Activated CD4-positive, alpha-beta T cell treated with anti-CD3 and anti-CD28 coated beads for 36 hours (primary cell): ENCODE results near the gene TIGD6. TPM values are rescaled to one million over a fixed set of nuclear protein-coding genes. Genes with fewer than 3 reads are reported as not detected.
"Not testable (repeated sequence)": the region's sequence is repeated elsewhere in the genome, so short reads cannot be mapped to it uniquely, and the experiment has no call there.

Source experiments
- ATAC-seq: fragments of 200-7000 bp; cut with Tn5 transposase; one replicate; pipeline ENCODE4 v1.10.0; 2021; ENCODE audit warnings: mild to moderate bottlenecking, moderate library complexity
- CTCF ChIA-PET: fragments of 350-600 bp; sonication (Branson Sonifier 250); formaldehyde crosslinking; loops from one replicate; lab custom pipeline; 2021; ENCODE audit warnings: antibody characterized with exemption; lab: Charles Lee
- POLR2A ChIA-PET: fragments of 350-600 bp; sonication (Branson Sonifier 250); formaldehyde crosslinking; loops from one replicate; lab custom pipeline; 2021; ENCODE audit warnings: antibody characterized with exemption, inconsistent platforms; lab: Charles Lee
- DNase-seq: peaks from one replicate; pipeline ENCODE4 v3.0.0-alpha.2; 2020
- H3K27ac Mint-ChIP-seq: one replicate; pipeline ENCODE4 v1.8.0; 2021; ENCODE audit warnings: mixed read lengths
- H3K27me3 Mint-ChIP-seq: one replicate; pipeline ENCODE4 v1.8.0; 2021; ENCODE audit warnings: mixed read lengths
- H3K36me3 Mint-ChIP-seq: one replicate; pipeline ENCODE4 v1.8.0; 2021; ENCODE audit warnings: low read depth, mixed read lengths
- H3K4me1 Mint-ChIP-seq: one replicate; pipeline ENCODE4 v1.8.0; 2021; ENCODE audit warnings: mixed read lengths
- H3K4me3 Mint-ChIP-seq: one replicate; pipeline ENCODE4 v1.8.0; 2021; ENCODE audit warnings: mild to moderate bottlenecking, moderate library complexity, mixed read lengths
- H3K9me3 Mint-ChIP-seq: one replicate; pipeline ENCODE4 v1.8.0; 2021; ENCODE audit warnings: low read depth, mixed read lengths
- intact Hi-C, 2 experiments: fragments of 100-400 bp; cut with DNase I in 1 of 2; cut with micrococcal nuclease in 1 of 2; formaldehyde crosslinking; loops; one replicate each; pipeline versions ENCODE4 v1.14.2 to v1.15.1; 2022 to 2024; cut with DNase I, micrococcal nuclease
- total RNA-seq, 2 experiments: library from RNA; stranded (reverse); gene quantifications; one replicate each; pipeline ENCODE4 v1.2.3, GENCODE V29; 2021

The TIGD6 gene
- total RNA-seq, 2 experiments from 2014 or later, result 2.5 to 2.6 TPM

DNA sequence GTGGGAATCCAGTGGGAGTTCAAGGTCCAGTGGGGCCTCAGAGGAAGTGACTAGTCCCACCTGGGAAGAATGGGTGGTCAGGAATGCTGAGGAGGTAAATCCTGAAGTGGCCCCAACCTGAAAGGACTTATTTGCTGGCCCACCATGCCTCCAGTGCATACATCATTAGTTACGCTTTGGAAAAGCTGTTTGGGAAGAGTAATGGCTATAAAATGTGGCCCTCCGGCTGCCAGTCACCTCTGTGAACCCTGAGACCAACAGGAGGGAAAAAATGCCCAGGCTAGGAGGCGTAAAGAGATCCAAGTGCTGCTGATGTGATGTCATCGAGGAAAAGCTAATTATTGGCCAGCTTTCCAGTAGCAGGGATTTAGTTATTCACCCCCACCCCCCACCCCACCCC lies 42.6 kb downstream of the TIGD6 start:
- Mint-ChIP-seq H3K9me3 (no peaks in the 10 kb centered on the region), H3K4me3 (no peak overlapping the region), H3K36me3 (no peaks in the 10 kb centered on the region), H3K27ac (no peak overlapping the region), H3K27me3 (no peaks in the 10 kb centered on the region), H3K4me1 (peaks cover 32% of the 10 kb centered on the region)
- intact Hi-C loops, result no loop called here
- CTCF ChIA-PET, result interaction anchor here (1.1 to 6.0 kb wide), 5 partner anchors 11 to 125 kb away, joined by 3 to 68 read pairs (median 5); no protein-coding TSS in a partner anchor
- DNase-seq, result no peak
- POLR2A ChIA-PET, result interaction anchor here (0.5 to 0.6 kb wide), 2 partner anchors 332 to 1184 kb away, joined by 4 read pairs; no protein-coding TSS in a partner anchor
- no peak for ATAC-seq

DNA sequence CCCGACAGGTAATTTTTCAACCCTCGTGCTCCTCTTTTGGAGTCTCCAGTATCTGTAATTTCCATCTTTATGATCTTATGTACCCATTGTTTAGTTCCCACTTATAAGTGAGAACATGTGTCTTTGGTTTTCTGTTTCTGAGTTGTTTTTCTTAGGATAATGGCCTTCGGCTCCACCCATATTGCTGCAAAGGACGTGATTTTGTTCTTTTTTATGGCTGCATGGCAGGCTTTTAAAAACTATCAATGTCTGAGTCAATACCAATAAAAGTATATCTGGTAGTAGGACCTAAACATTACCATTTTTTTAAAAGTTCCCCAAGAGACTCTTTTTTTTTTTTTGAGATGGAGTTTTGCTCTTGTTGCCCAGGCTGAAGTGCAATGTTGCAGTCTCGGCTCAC lies 43.8 kb downstream of the TIGD6 start:
- peaks cover 21% of the 10 kb centered on the region for H3K4me1 Mint-ChIP-seq
- H3K36me3 Mint-ChIP-seq, result no peaks in the 10 kb centered on the region
- ATAC-seq, result no peak
- no peaks in the 10 kb centered on the region for H3K9me3 Mint-ChIP-seq
- DNase-seq, result no peak
- ChIA-PET POLR2A (no interaction called here), CTCF (no interaction called here)
- H3K27ac Mint-ChIP-seq, result no peak overlapping the region
- intact Hi-C loops, result no loop called here
- no peak overlapping the region for H3K4me3 Mint-ChIP-seq
- no peaks in the 10 kb centered on the region for H3K27me3 Mint-ChIP-seq

DNA sequence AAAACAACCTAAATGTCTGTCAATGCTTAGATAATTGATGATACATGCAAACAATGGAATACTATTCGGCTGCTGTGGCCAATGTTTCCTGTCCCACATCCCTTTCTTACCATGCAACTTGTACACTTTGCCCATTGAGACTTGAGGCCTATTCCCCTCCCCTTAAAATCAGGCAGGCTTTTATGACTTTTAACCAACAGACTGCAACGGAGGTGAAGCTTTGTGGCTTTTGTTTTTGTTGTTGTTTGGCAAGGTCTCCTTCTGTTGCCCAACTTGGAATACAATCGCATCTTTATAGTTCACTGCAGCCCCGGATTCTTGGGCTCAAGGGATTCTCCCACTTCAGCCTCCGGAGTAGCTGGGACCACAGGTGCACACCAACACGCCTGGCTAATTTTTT lies 45.7 kb downstream of the TIGD6 start:
- intact Hi-C loops, result no loop called here
- Mint-ChIP-seq H3K36me3 (no peaks in the 10 kb centered on the region), H3K27ac (no peak overlapping the region), H3K4me3 (no peak overlapping the region), H3K4me1 (peaks cover 11% of the 10 kb centered on the region), H3K9me3 (no peaks in the 10 kb centered on the region), H3K27me3 (no peaks in the 10 kb centered on the region)
- POLR2A ChIA-PET, result no interaction called here
- CTCF ChIA-PET, result interaction anchor here (1.0 kb wide), 1 partner anchor 8 kb away, joined by 3 read pairs; no protein-coding TSS in a partner anchor
- DNase-seq (no peak), ATAC-seq (no peak)

DNA sequence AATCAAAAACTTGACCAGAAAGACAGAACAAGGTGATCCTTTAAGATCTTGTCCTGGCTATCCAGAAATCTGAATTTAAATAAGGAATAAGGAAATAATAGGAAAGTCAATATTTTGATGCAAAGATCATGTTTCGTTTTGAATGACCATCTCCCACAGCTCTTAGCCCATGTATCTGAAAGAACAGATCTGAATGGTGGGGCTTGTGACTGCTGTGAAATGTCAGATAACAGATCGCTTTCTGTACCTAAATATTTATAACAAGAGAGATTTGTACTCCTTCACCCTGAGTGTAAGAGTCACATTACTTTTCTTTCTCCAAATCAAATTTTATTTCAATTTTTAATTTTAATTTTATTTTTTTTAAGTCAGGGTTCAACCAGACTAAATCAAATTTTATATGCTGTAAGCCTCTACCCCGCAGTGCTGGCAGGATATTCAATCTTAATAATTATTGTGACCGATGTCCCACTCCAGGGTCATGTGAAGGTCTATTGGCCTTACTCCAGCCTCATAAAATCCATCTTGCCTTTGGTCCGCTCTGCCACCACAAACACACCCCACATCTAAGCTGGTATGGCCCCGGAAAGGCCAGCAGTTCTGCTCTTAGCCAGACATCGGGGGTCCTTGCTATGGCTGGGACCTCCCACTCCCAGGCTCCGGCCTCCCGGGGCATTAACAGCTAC lies 46.9 kb downstream of the TIGD6 start:
- CTCF ChIA-PET, result interaction anchor here (0.6 to 1.0 kb wide), 2 partner anchors 9 to 694 kb away, joined by 3 to 4 read pairs; no protein-coding TSS in a partner anchor

DNA sequence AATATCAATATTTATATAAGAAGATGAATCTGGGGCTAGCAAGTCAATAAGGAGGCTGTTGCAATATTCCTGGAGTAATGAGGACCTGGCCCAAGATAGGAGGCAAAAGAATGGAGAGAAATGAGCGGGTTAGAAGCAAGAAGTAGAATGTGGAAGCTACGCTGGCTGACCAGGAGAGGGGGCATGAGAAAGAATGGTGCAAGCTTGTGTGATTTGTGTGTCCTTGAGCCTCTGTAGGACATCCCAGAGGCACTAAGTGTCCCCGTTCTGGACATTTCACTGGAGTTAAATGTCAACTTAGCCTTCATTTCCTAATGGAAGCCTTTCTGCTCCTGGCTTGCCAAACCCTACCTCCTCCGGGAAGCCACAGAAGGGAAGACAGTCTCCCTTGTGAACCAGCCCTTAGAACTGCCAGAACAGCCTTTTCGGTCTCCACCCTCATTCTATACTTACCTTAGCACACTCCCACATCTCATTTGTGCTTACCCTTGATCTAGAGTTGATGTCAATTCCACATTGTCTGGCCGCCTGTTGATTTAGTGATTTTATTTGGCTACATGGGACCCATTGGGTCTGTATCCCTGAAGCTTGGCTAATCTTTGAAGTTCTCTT lies 49.2 kb downstream of the TIGD6 start:
- Mint-ChIP-seq H3K27ac (no peak overlapping the region), H3K9me3 (no peaks in the 10 kb centered on the region), H3K4me1 (no peaks in the 10 kb centered on the region), H3K27me3 (peaks cover 1% of the 10 kb centered on the region), H3K4me3 (no peak overlapping the region), H3K36me3 (no peaks in the 10 kb centered on the region)
- DNase-seq (no peak), ATAC-seq (no peak)
- intact Hi-C loops, result no loop called here
- ChIA-PET CTCF (interaction anchor here (0.9 to 1.2 kb wide), 3 partner anchors 39 to 248 kb away, joined by 3 to 5 read pairs (median 3); no protein-coding TSS in a partner anchor), POLR2A (no interaction called here)

More for the DNA sequence above, 46.9 kb downstream of the TIGD6 start:
- intact Hi-C loops, result no loop called here
- H3K9me3 Mint-ChIP-seq, result no peaks in the 10 kb centered on the region
- H3K4me1 Mint-ChIP-seq, result no peaks in the 10 kb centered on the region
- no peak overlapping the region for H3K4me3 Mint-ChIP-seq
- H3K27ac Mint-ChIP-seq, result no peak overlapping the region
- POLR2A ChIA-PET, result no interaction called here
- no peaks in the 10 kb centered on the region for H3K36me3 Mint-ChIP-seq
- DNase-seq (no peak), ATAC-seq (no peak)
- H3K27me3 Mint-ChIP-seq, result no peaks in the 10 kb centered on the region

DNA sequence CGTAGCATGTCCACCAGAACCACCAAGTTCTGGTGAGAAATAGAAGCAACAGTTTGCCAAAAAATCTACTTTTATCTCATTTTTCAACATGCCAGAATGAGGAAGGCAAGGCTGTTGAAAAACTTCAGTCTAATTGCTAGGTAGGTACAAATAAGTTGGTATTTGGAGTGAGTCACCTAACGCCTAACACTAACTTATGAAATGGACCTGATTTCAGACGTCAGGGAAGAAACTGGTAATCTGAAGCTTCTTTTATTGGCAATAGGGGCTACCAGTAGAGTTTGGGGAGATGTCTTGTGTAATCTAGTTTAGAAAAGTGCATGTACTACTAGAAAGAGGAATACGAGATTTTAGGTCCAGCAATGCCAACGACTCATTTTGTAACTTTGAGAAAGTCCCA lies 51.5 kb downstream of the TIGD6 start:
- ATAC-seq (no peak), DNase-seq (no peak)
- Mint-ChIP-seq H3K27me3 (peaks cover 1% of the 10 kb centered on the region), H3K4me1 (no peaks in the 10 kb centered on the region), H3K4me3 (no peak overlapping the region), H3K36me3 (no peaks in the 10 kb centered on the region), H3K27ac (no peak overlapping the region), H3K9me3 (no peaks in the 10 kb centered on the region)
- POLR2A ChIA-PET, result no interaction called here
- intact Hi-C loops, result no loop called here
- CTCF ChIA-PET, result interaction anchor here (0.7 to 1.1 kb wide), 3 partner anchors 10 to 14 kb away, joined by 3 to 5 read pairs (median 3); no protein-coding TSS in a partner anchor

DNA sequence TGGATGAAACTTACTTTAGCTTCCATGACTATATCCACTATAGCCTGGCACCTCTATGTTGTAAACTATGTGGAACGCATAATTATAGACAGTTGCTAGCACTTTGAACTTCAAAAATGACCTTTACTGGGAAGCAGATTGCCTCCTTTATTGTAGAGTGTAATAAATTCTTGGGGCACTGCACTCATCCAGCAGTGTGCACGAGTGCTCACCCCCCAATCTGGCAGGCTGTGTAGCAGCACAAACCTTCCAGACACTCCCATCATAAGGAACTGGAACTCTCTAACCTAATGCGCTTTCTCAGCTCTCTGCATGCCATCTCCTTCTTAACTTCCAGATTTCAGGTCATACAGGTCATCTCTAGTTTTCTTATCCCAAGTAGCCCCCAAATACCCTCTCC lies 54.3 kb downstream of the TIGD6 start:
- Mint-ChIP-seq H3K27me3 (peaks cover 1% of the 10 kb centered on the region), H3K27ac (no peak overlapping the region), H3K4me1 (no peaks in the 10 kb centered on the region), H3K36me3 (no peaks in the 10 kb centered on the region), H3K4me3 (no peak overlapping the region), H3K9me3 (no peaks in the 10 kb centered on the region)
- no peak for DNase-seq
- no peak for ATAC-seq
- ChIA-PET POLR2A (no interaction called here), CTCF (interaction anchor here (0.6 to 0.7 kb wide), 2 partner anchors 164 to 246 kb away, joined by 3 to 4 read pairs; no protein-coding TSS in a partner anchor)
- intact Hi-C loops, result no loop called here

DNA sequence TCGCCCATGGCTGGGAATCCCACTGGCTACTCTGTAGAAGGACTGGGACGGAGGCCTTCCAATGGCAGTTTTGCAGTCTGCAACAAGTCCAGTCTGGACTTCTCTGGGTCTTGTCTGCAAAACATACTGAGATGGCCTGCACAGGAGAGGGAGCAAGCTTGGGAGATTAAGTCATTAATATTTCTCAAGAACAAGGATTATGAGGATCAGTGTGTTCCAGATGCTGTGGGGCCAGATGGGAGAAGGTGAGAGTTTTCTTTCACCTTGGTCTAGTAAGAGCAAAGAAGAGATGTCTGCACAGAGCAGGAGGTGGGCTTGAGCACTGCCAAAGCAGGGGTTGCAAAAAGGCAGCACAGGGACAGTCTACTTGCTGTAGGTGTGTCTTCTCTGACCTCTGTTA lies 55.8 kb downstream of the TIGD6 start, which contains the start of gene PDE6A:
Gene PDE6A, minus strand, starts transcription at position 128 of the 400 bp plus-strand sequence. Its CDS starts 120 bp downstream, at position 8.
- Mint-ChIP-seq H3K9me3 (no peaks in the 10 kb centered on the region), H3K4me3 (no peak within 1 kb of the TSS), H3K36me3 (no peaks in the 10 kb centered on the region), H3K27ac (no peak within 1 kb of the TSS), H3K4me1 (peaks cover 6% of the 10 kb centered on the region), H3K27me3 (peaks cover 1% of the 10 kb centered on the region)
- ATAC-seq, result no peak
- intact Hi-C loops, result no loop called here
- DNase-seq, result no peak
- ChIA-PET CTCF (no interaction called here), POLR2A (no interaction called here)

DNA sequence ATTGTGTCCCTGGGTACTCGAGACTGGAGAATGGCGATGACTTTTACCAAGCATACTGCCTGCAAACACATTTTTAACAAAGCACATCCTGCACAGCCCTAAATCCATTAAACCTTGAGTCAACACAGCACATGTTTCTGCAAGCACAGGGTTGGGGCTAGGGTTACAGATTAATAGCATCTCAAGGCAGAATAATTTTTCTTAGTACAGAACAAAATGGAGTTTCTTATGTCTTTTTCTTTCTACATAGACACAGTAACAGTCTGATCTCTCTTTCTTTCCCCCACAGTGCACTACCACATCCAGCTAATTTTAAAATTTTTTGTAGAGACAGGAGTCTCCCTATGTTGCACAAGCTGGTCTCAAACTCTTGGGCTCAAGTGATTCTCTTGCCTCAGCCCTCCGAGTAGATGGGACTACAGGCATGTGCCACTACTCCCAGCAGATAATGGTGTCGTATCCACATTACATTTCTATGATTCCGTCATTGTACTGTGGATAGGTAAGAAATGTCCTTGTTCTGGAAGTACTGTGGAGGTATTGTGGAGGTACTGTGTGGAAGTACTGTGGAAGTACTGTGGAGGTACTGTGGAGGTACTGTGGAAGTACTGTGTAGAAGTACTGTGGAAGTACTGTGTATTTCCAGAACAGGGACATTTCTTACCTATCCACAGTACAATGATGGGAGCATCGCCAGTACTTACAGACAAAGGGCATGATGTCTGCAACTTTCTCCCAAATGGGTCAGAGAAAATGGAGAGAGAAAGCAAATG lies 57.1 kb downstream of the TIGD6 start:
- H3K27ac Mint-ChIP-seq, DNase-seq, H3K4me1 Mint-ChIP-seq, H3K27me3 Mint-ChIP-seq, H3K9me3 Mint-ChIP-seq, CTCF ChIA-PET, intact Hi-C loops, H3K36me3 Mint-ChIP-seq, ATAC-seq, H3K4me3 Mint-ChIP-seq, POLR2A ChIA-PET: not testable (repeated sequence)
